Natural killer cell (primary cell): Measurements from ENCODE around the gene NDUFA13. TPM values are rescaled to one million over a fixed set of nuclear protein-coding genes. Genes with fewer than 3 reads are reported as not detected.

Source experiments
- ATAC-seq, 3 donors: fragments of 150-1000 bp in 2 of 3; fragments of 200-7000 bp in 1 of 3; cut with Tn5 transposase; 1 replicate in 1 of 3; 2 replicates in 2 of 3; pipeline ENCODE4 v1.10.0; 2021; ENCODE audit warnings: mild to moderate bottlenecking in 2 of 3, moderate library complexity in 2 of 3
- DNase-seq, 2 donors: peaks; one replicate each; pipeline versions ENCODE4 v3.0.0 to v3.0.0-alpha.2; 2013 to 2021; ENCODE audit warnings: mixed read lengths in 1 of 2
- H3K27ac ChIP-seq: one replicate; pipeline ENCODE4 v1.5.1; 2013; ENCODE audit warnings: mild to moderate bottlenecking, low read length
- H3K27me3 ChIP-seq: one replicate; pipeline ENCODE4 v1.6.1; 2013; ENCODE audit warnings: low read length; ENCODE audit not compliant: control insufficient read depth, insufficient read depth
- H3K36me3 ChIP-seq: one replicate; pipeline ENCODE4 v1.6.1; 2013; ENCODE audit warnings: low read length; ENCODE audit not compliant: control insufficient read depth, insufficient read depth
- H3K4me1 ChIP-seq: one replicate; pipeline ENCODE4 v1.6.1; 2013; ENCODE audit warnings: low read length; ENCODE audit not compliant: control insufficient read depth, insufficient read depth
- H3K4me3 ChIP-seq: one replicate; pipeline ENCODE4 v1.5.1; 2013; ENCODE audit warnings: low read length
- H3K9me3 ChIP-seq: one replicate; pipeline ENCODE4 v1.6.1; 2013; ENCODE audit warnings: low read length; ENCODE audit not compliant: control insufficient read depth, insufficient read depth
- H3K27ac Mint-ChIP-seq, 2 donors: one replicate each; pipeline ENCODE4 v1.8.0; 2022; ENCODE audit warnings: mild to moderate bottlenecking in 2 of 2, mixed read lengths in 2 of 2, moderate library complexity in 1 of 2
- H3K27me3 Mint-ChIP-seq, 2 donors: one replicate each; pipeline ENCODE4 v1.8.0; 2022; ENCODE audit warnings: low read depth in 2 of 2, mixed read lengths in 2 of 2
- H3K36me3 Mint-ChIP-seq: one replicate; pipeline ENCODE4 v1.8.0; 2022; ENCODE audit warnings: mixed read lengths
- H3K4me1 Mint-ChIP-seq, 2 donors: one replicate each; pipeline ENCODE4 v1.8.0; 2022; ENCODE audit warnings: mixed read lengths in 2 of 2
- H3K4me3 Mint-ChIP-seq: one replicate; pipeline ENCODE4 v1.8.0; 2022; ENCODE audit warnings: mild to moderate bottlenecking, moderate library complexity, mixed read lengths
- H3K9me3 Mint-ChIP-seq, 2 donors: one replicate each; pipeline ENCODE4 v1.8.0; 2022; ENCODE audit warnings: mixed read lengths in 2 of 2
- WGBS: methylation state at CpG from one replicate; pipeline ENCODE4 v1.1.7; 2013; ENCODE audit warnings: missing lambda C conversion rate; ENCODE audit not compliant: insufficient coverage; 5-methylcytosine and 5-hydroxymethylcytosine counted together
- intact Hi-C: fragments of 100-400 bp; cut with micrococcal nuclease; formaldehyde crosslinking; loops from one replicate; pipeline ENCODE4 v1.14.2; 2022
- total RNA-seq, 4 donors: library from RNA; stranded (reverse); fragments of 120-200 nt in 1 of 4; gene quantifications; one replicate each; pipeline versions ENCODE4 v1.2.3 to v1.2.4, GENCODE V29; 2013 to 2022
- TF ChIP-seq, protein P1 (sequence below): fragments of 200-600 bp; IDR thresholded peaks from one replicate; pipeline ENCODE4 v1.8.0; 2022; ENCODE audit warnings: antibody characterized with exemption

Gene NDUFA13
- total RNA-seq, 3 donors from 2014 or later (not counting 1 experiment from before 2014, with no cell fraction given) = 165 to 191 (median 188) TPM

DNA sequence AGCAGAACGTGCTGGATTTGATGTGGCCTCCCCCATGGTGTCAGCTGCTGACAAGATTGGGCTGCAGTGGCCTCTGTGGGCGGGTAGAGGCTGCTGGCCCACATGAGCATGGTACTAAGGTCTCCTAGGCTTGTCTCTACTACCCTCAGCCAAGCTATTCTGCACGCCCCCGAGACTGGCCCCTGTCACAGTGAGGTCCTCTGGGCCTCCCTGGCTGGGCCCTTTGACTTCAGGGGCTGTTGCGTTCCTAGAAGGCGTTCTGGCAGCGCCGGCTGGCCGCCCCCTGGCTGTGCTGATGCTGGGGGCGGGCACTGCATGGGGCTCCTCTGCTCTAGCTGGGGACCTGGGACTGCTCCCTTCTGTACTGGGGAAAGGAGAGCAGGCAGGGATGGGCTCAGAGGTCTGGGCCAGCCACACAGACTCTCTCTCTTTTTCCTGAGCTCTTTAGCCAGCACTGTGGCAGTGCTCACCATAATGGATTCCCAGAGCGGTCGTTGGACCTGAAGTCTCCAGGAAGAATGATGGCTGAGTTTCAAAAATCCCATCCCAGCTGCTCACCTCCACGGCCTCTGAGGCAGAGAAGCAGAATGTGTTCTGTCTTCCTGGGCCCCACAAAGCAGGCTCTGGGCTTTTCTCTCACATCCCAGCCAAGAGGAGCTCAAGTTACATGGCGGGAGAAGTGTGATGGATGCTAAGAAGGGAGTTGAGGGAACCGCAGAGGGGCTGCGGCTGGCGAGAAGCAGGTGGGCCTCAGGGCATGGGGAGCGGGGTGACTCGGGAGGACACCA is 33.0 kb upstream of the NDUFA13 start:
- TF ChIP-seq, protein P1, sequence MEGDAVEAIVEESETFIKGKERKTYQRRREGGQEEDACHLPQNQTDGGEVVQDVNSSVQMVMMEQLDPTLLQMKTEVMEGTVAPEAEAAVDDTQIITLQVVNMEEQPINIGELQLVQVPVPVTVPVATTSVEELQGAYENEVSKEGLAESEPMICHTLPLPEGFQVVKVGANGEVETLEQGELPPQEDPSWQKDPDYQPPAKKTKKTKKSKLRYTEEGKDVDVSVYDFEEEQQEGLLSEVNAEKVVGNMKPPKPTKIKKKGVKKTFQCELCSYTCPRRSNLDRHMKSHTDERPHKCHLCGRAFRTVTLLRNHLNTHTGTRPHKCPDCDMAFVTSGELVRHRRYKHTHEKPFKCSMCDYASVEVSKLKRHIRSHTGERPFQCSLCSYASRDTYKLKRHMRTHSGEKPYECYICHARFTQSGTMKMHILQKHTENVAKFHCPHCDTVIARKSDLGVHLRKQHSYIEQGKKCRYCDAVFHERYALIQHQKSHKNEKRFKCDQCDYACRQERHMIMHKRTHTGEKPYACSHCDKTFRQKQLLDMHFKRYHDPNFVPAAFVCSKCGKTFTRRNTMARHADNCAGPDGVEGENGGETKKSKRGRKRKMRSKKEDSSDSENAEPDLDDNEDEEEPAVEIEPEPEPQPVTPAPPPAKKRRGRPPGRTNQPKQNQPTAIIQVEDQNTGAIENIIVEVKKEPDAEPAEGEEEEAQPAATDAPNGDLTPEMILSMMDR = no peak
- Mint-ChIP-seq H3K27me3 (no peaks in the 10 kb centered on the region), H3K9me3 (no peaks in the 10 kb centered on the region), H3K27ac (peak overlapping the region; percentile 46 to 69), H3K36me3 (no peaks in the 10 kb centered on the region), H3K4me3 (no peak overlapping the region), H3K4me1 (peaks cover 27 to 53% of the 10 kb centered on the region in 2 donors)
- Histone ChIP-seq H3K4me3 (no peak overlapping the region), H3K27ac (no peak overlapping the region), H3K4me1 (peaks cover 44% of the 10 kb centered on the region), H3K27me3 (no peaks in the 10 kb centered on the region), H3K9me3 (no peaks in the 10 kb centered on the region), H3K36me3 (peaks cover 29% of the 10 kb centered on the region)
- ATAC-seq (peak in 1 of 3 donors; percentile 32), DNase-seq (no peak)
- intact Hi-C loops = no loop called here
- 94% methylated on average over 19 of the region's 19 CpGs for WGBS

DNA sequence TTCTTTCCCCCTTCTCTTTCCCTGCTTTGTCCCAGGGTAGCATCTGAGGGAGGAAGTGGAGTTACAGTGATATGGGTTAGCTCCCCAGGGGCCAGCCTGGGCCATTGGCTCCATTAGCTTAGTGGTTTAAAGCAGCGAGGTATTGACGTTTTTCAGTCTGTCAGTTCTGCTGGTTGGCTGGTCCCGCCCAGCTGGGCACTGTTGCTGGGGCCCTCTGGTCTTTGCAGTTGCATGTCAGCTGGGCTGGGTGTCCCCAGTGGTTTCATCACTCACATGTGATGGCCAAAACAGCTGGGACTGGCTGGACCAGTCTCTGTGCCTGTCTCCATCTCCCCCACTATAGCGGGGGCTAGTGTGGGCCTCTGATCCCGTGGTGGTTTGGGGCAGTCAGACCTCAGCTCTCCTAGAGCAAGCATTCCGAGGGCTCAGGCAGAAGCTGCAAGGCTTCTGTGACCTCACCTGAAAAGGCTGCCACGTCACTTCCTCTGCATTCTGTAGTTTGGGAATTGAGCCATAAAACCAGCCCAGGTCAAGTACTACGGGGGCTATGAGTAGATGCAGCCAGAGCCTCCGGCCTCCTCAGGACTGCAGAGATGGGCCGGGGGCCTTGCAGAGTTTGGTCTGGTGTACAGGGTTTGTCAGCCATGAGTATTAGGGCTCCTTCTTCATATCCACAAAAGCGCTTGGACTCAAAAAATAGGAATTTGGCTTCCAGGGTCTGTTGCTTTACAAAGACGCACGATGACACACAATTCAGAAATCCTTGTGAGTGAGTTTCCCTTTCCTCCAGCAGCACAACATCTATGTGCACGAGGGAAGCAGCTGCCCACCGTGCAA is 30.6 kb upstream of the NDUFA13 start:
- Histone ChIP-seq H3K4me3 (no peak overlapping the region), H3K9me3 (no peaks in the 10 kb centered on the region), H3K4me1 (peaks cover 67% of the 10 kb centered on the region), H3K27me3 (no peaks in the 10 kb centered on the region), H3K27ac (peak overlapping the region; percentile 11), H3K36me3 (peaks cover 23% of the 10 kb centered on the region)
- peak overlapping the region; percentile 38 to 98 for H3K27ac Mint-ChIP-seq
- WGBS = 78% methylated on average over 15 of the region's 15 CpGs
- H3K4me3 Mint-ChIP-seq = no peak overlapping the region
- no peaks in the 10 kb centered on the region for H3K36me3 Mint-ChIP-seq
- peaks cover 45 to 71% of the 10 kb centered on the region in 2 donors for H3K4me1 Mint-ChIP-seq
- H3K27me3 Mint-ChIP-seq = no peaks in the 10 kb centered on the region
- TF ChIP-seq, protein P1 = no peak
- no peaks in the 10 kb centered on the region for H3K9me3 Mint-ChIP-seq
- intact Hi-C loops = loop anchor here (5.0 kb wide), 1 partner anchor 33 kb away; no protein-coding TSS in a partner anchor
- ATAC-seq (no peak), DNase-seq (no peak)

DNA sequence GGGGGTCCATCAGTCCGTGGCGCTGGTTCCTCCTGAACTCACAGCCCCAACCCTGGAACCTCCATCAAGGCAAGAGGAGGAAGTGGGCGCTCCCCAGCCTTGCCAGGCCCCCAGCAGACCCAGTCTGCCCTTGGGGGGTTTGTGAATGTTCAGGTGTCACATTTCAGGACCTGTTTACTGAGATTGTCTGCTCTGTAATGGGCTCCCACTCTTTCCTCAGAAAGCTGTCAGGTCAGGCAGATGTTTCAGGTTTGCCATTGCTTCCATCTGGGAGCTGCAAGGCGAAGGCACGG is 30.1 kb upstream of the NDUFA13 start:
- 93% methylated on average over 5 of the region's 5 CpGs for WGBS
- H3K36me3 ChIP-seq = peaks cover 22% of the 10 kb centered on the region

More for the DNA sequence above, 30.1 kb upstream of the NDUFA13 start:
- Histone ChIP-seq H3K4me3 (no peak overlapping the region), H3K27ac (no peak overlapping the region), H3K9me3 (no peaks in the 10 kb centered on the region), H3K4me1 (peaks cover 66% of the 10 kb centered on the region), H3K27me3 (no peaks in the 10 kb centered on the region)
- TF ChIP-seq, protein P1 = no peak
- Mint-ChIP-seq H3K27me3 (no peaks in the 10 kb centered on the region), H3K9me3 (no peaks in the 10 kb centered on the region), H3K4me1 (peaks cover 47 to 72% of the 10 kb centered on the region in 2 donors), H3K36me3 (no peaks in the 10 kb centered on the region), H3K27ac (peak overlapping the region; percentile 97 to 98), H3K4me3 (no peak overlapping the region)
- intact Hi-C loops = loop anchor here (5.0 kb wide), 1 partner anchor 34 kb away; no protein-coding TSS in a partner anchor
- DNase-seq = no peak
- no peak for ATAC-seq
